ENCODE data around the gene MX2. TPM values are rescaled to one million over a fixed set of nuclear protein-coding genes. Genes with fewer than 3 reads are reported as not detected.

The MX2 gene
- total RNA-seq, 2 experiments from 2014 or later: 103 to 106 TPM

DNA sequence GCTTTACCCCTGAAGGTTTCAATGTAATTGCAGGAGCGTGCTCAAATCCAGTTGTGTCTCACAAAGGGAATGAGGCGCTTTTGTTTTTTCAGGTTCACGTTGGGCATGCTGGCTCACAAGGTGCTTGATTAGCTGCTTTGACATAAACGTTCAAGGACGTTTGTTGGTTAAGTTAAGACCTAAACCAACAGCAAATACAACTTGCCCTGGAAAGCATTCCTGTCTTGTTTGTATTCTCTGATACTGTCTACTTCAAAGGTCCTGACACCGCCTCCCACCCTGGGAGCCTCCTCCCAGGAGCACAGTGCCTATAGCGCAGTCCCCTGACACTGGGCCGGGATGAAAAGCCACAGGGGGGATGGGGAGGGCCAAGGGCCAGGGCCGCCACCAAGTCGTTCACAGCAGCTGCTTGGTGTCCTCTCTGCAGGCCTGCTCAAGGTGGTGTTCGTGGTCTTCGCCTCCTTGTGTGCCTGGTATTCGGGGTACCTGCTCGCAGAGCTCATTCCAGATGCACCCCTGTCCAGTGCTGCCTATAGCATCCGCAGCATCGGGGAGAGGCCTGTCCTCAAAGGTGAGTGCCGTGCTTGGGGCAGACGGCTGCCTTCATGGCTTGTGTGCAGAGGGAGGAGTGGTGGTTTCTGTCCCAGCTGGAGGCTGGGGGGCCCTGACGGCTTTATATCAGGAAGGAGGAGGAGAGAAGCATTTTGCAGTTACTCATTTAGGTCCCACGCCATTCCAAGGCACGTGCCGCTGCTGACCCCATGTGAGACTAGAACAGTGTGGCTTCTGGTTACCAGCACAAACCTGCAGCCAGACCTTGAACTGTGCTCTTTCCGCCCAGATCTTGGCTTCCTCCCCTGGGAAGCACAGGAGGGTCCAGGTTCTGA is 39.1 kb upstream of the MX2 start:
- H3K27ac Mint-ChIP-seq: no peak overlapping the region
- peaks cover 37% of the 10 kb centered on the region for H3K27me3 Mint-ChIP-seq
- H3K4me1 Mint-ChIP-seq: peaks cover 12% of the 10 kb centered on the region
- no peak overlapping the region for H3K4me3 Mint-ChIP-seq
- POLR2A ChIA-PET: no interaction called here
- ATAC-seq (ENCODE audit: low read depth) (no peak), DNase-seq (no peak)
- no peaks in the 10 kb centered on the region for H3K36me3 Mint-ChIP-seq
- no peaks in the 10 kb centered on the region for H3K9me3 Mint-ChIP-seq

DNA sequence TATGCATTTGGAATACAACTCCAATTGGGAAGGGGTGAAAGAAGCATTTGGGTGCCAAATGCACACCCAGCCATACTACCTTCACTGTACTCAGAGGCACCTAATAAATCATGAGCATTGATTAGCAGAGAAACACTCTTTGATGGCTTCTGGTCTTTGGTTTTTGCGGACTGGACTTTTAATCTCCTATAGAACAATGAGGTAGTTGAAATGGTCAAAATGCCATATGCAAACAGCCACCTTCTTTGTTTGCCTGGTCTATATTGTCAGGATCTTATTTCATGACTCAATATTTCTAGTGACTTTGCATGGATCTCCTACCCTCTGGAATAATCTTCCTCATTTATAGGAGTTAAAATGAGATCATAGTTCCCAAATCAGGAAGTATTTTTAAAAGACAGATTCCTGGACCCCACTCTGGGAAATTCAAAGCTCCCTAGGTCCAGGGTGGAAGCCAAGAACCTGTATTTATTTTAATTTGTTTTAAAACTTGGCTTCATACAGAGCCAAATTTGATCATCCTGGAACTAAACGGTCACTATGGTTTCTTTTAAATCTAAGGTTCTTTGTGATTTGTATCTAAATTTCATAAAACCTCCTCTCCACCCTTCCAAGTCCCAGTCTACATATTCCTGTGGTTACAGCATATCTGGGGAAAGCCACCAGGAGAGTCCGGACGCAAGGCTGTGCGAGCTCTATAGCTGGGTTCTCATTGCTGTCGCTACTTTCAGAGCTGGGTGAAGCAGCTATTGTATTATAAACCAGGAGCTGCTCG is 36.5 kb upstream of the MX2 start:
- Mint-ChIP-seq H3K9me3 (no peaks in the 10 kb centered on the region), H3K27me3 (peaks cover 18% of the 10 kb centered on the region), H3K4me3 (no peak overlapping the region), H3K27ac (no peak overlapping the region), H3K36me3 (no peaks in the 10 kb centered on the region), H3K4me1 (peaks cover 12% of the 10 kb centered on the region)
- DNase-seq (no peak), ATAC-seq (ENCODE audit: low read depth) (no peak)
- POLR2A ChIA-PET: no interaction called here

DNA sequence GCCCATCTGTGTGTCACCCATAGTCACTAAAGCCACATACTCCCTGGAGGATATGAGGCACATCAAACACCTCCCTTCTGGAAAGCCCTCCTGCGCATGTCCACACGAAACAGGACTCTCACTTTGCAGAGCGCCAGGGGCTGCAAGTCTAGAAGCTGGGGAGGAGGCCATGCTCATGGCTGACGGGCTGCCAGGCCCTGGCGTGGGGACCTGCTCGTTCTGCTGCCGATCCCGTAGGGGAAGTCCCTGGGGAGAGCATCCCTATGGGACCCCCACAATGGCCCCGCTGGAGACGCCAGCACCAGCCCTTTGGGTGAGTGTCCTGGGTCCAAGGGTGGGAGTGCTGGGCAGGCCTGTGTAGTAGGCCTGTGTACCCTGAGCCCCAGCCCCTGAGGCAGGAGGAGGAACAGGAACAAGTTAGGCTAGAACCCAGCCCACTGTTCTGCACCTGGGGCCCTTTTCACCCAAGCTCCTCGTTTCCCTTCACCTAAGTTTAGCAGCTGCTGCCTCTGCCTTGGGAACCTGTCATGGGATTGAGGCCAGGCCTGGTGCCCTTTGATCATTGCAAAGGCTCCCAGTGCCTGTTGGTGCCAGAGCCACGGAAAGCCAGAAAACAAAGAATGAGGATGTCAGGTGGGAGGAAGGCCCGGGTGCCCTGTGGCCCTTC is 35.3 kb upstream of the MX2 start:
- no peak overlapping the region for H3K4me3 Mint-ChIP-seq

DNA sequence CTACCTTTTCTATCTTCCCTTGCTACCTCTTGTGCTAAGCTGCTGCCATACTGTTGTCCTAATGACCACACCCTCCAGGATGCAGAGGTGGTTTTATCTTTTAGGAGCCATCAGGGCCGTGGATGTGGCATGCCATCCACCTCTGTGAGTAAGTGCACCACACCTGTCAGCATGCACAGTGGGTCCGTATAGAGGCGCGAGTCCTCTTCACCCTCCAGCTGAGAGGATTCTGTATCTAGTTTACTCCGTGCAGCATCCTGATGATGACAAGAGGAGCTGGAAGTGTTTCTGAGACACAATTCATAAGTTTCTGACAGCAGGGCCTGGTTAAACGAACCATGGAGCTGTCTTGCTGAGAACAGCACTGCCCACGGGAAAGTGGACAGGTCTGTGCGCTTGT is 34.1 kb upstream of the MX2 start:
- POLR2A ChIA-PET: no interaction called here
- Mint-ChIP-seq H3K36me3 (no peaks in the 10 kb centered on the region), H3K9me3 (no peaks in the 10 kb centered on the region), H3K27ac (no peak overlapping the region), H3K4me1 (no peaks in the 10 kb centered on the region), H3K4me3 (no peak overlapping the region), H3K27me3 (peaks cover 20% of the 10 kb centered on the region)
- DNase-seq: no peak
- no peak for ATAC-seq (ENCODE audit: low read depth)

More for the DNA sequence above, 35.3 kb upstream of the MX2 start:
- peaks cover 4% of the 10 kb centered on the region for H3K4me1 Mint-ChIP-seq
- no peak overlapping the region for H3K27ac Mint-ChIP-seq
- DNase-seq: no peak
- H3K27me3 Mint-ChIP-seq: peaks cover 18% of the 10 kb centered on the region
- H3K9me3 Mint-ChIP-seq: no peaks in the 10 kb centered on the region
- no peak for ATAC-seq (ENCODE audit: low read depth)
- no peaks in the 10 kb centered on the region for H3K36me3 Mint-ChIP-seq
- POLR2A ChIA-PET: no interaction called here

DNA sequence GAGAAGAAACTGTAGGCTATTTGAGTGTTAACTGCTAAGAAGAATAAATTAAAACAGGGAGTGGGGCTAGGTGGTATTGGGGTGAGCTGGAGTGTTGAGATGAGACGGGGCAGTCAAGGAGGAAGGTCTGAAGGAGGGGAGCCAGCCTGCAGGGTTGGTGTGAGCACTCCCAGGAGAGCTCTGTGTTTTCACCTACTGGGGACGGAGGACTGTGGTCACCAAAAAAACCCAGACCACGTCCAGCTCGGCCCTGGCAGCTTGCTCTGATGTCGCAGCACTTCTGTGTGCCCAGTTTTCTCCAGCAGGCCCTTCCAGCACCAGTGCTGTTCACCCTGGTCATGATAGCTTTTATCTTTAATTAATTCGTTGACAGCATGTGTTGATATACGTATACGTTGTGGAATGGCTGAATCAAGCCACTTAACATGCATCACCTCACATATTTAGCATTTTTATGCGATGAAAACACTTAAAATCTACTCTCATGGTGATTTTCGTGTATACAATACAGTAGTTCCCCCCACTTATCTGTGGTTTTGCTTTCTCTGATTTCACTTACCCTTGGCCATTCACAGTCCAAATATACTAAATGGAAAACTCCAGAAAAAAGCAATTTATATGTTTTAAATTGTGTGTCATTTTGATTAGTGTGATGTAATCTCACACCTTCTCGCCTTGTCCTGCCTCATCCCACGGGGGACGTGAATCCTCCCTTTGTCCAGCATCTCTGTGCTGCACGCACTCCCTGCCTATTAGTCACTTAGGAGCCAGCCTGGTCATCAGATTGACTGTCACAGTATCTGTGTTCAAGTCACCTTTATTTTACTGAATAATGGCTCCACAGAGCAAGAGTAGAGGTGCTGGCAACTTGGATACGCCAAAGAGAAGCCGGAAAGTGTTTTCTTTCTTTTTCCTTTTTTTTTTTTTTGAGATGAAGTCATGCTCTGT is 32.9 kb upstream of the MX2 start:
- Mint-ChIP-seq H3K36me3 (no peaks in the 10 kb centered on the region), H3K27me3 (peaks cover 25% of the 10 kb centered on the region), H3K4me1 (no peaks in the 10 kb centered on the region), H3K4me3 (no peak overlapping the region), H3K9me3 (peaks cover 6% of the 10 kb centered on the region), H3K27ac (no peak overlapping the region)
- ATAC-seq (ENCODE audit: low read depth): no peak
- DNase-seq: no peak
- POLR2A ChIA-PET: no interaction called here

DNA sequence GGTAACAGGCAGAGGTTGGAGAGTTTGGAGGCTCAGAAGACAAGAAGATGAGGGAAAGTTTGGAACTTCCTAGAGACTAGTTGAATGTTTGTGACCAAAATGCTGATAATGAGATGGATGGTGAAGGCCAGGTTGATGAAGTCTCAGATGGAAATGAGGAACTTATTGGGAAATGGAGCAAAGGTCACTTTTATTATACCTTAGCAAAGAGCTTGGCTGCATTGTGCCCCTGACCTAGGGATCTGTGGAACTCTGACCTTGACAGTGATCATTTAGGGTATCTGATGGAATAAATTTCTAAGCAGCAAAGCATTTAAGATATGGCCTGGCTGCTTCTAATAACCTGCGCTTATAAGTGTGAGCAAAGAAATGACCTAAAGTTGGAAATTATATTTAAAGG is 28.1 kb upstream of the MX2 start:
- Mint-ChIP-seq H3K4me1 (no peaks in the 10 kb centered on the region), H3K27me3 (peaks cover 17% of the 10 kb centered on the region), H3K9me3 (peaks cover 9% of the 10 kb centered on the region), H3K4me3 (no peak overlapping the region), H3K36me3 (no peaks in the 10 kb centered on the region), H3K27ac (no peak overlapping the region)
- POLR2A ChIA-PET: interaction anchor here (0.6 kb wide), 1 partner anchor 15 kb away, joined by 3 read pairs; no protein-coding TSS in a partner anchor
- no peak for ATAC-seq (ENCODE audit: low read depth)
- no peak for DNase-seq

DNA sequence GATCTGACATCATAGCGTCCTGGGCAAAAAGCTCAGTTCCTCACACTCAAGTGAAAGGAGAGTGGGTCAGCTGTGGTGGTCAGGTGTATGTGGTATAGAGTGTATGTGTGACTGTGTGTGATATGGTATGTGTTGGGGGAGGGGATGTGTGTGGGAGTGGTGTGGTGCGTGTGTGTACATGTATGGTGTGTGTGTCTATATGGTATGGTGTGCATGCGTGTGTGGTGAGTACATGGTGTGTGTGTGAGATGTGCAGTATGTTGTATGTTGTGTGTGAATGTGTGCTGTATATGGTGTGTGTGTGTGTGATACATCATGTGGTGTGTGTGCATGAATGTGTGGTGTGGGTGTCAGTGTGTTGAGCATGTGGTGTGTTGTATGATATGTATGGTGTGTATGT is 24.3 kb upstream of the MX2 start:
- ATAC-seq (ENCODE audit: low read depth) (no peak), DNase-seq (no peak)
- H3K4me3 Mint-ChIP-seq: no peak overlapping the region
- H3K9me3 Mint-ChIP-seq: peaks cover 17% of the 10 kb centered on the region
- peaks cover 16% of the 10 kb centered on the region for H3K27me3 Mint-ChIP-seq
- no peak overlapping the region for H3K27ac Mint-ChIP-seq
- POLR2A ChIA-PET: no interaction called here
- H3K4me1 Mint-ChIP-seq: no peaks in the 10 kb centered on the region
- H3K36me3 Mint-ChIP-seq: no peaks in the 10 kb centered on the region

DNA sequence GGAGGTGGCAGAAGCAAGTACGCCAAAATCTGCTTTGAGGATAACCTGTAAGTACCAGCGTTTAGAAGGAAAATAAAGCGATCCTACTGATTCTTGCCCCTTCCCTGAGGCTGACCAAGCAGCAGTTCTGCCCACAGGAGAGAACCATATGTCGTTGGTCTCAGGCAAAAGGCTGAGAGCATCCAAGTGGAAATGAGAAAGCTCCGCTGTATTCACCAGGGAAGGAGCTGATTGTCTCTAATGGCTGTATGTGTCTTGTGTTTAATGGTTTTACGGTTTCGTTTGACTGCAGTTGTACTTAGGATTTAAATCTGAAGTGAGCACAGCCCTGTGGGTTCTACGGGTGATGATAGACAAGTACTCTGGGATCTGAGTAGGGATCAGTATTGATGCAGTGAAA is 23.4 kb upstream of the MX2 start:
- DNase-seq: no peak

DNA sequence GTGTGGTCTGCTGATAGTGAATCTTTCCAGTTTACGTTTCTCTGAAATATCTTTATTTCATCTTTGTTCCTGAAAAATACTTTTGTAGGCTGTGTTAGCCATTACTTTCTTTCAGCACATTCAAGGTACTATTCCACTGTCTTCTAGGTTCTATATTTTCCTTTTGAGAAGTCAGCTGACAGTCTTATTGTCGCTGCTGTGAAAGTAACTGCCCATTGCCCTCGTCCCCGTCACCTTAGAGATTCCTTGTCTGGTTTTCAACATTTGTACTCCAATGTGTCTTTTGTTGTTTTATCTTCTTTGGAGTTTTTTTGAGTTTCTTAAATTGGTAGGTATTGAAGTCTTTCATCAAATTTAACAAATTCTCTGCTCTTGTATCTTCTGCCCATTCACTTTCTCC is 19.8 kb upstream of the MX2 start:
- H3K4me3 Mint-ChIP-seq: no peak overlapping the region

More for the DNA sequence above, 23.4 kb upstream of the MX2 start:
- POLR2A ChIA-PET: no interaction called here
- Mint-ChIP-seq H3K4me3 (no peak overlapping the region), H3K4me1 (no peaks in the 10 kb centered on the region), H3K27ac (no peak overlapping the region), H3K36me3 (no peaks in the 10 kb centered on the region), H3K9me3 (peaks cover 15% of the 10 kb centered on the region), H3K27me3 (peaks cover 24% of the 10 kb centered on the region)
- ATAC-seq (ENCODE audit: low read depth): no peak

DNA sequence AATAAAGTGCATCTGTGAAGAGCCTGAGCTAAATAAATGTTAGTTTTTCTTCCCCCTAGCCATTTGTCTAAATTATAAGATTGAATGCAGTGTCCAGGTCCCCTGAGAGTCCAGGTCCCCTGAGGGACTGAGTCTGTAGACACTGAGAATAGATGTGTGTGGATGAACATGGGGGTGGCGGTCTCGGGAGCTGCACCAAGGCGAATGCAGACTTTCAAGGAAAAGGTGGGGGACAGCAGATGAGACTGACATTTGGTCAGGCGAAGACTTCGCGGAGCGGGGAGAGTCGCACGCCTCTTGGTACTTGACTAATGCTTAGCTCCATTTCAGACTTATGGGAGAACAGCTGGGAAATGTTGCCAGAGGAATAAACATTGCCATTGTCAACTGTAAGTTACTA is 17.7 kb upstream of the MX2 start:
- no peaks in the 10 kb centered on the region for H3K36me3 Mint-ChIP-seq
- H3K27ac Mint-ChIP-seq: no peak overlapping the region
- DNase-seq: no peak
- H3K4me1 Mint-ChIP-seq: no peaks in the 10 kb centered on the region
- H3K9me3 Mint-ChIP-seq: peaks cover 10% of the 10 kb centered on the region
- no peak overlapping the region for H3K4me3 Mint-ChIP-seq
- peaks cover 28% of the 10 kb centered on the region for H3K27me3 Mint-ChIP-seq
- POLR2A ChIA-PET: no interaction called here
- ATAC-seq (ENCODE audit: low read depth): no peak

More for the DNA sequence above, 19.8 kb upstream of the MX2 start:
- DNase-seq: no peak
- POLR2A ChIA-PET: no interaction called here
- H3K27me3 Mint-ChIP-seq: peaks cover 22% of the 10 kb centered on the region
- H3K4me1 Mint-ChIP-seq: no peaks in the 10 kb centered on the region
- H3K36me3 Mint-ChIP-seq: no peaks in the 10 kb centered on the region
- H3K9me3 Mint-ChIP-seq: peaks cover 10% of the 10 kb centered on the region
- H3K27ac Mint-ChIP-seq: no peak overlapping the region
- no peak for ATAC-seq (ENCODE audit: low read depth)

DNA sequence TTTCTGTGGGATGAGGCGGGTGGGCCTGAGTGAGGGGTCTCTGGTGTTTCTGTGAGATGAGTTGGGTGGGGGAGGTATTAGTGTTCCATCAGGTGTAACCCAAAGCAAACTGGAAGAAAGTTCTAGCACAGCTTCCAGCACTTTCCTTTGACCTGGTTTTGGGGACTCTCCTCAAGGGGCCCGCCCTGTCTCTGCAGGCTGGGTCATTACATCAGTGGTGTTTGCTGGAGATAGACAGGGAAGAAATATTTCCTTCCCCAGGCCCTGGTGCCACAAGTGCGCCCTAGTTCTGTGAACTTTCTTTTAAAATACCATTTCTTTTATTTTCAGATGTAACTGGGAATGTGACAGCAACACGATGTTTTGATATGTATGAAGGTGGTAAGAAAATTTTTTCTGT is 16.5 kb upstream of the MX2 start:
- Mint-ChIP-seq H3K27me3 (peaks cover 26% of the 10 kb centered on the region), H3K27ac (no peak overlapping the region), H3K4me3 (no peak overlapping the region), H3K4me1 (no peaks in the 10 kb centered on the region), H3K36me3 (no peaks in the 10 kb centered on the region), H3K9me3 (peaks cover 8% of the 10 kb centered on the region)
- POLR2A ChIA-PET: no interaction called here
- ATAC-seq (ENCODE audit: low read depth) (no peak), DNase-seq (no peak)

DNA sequence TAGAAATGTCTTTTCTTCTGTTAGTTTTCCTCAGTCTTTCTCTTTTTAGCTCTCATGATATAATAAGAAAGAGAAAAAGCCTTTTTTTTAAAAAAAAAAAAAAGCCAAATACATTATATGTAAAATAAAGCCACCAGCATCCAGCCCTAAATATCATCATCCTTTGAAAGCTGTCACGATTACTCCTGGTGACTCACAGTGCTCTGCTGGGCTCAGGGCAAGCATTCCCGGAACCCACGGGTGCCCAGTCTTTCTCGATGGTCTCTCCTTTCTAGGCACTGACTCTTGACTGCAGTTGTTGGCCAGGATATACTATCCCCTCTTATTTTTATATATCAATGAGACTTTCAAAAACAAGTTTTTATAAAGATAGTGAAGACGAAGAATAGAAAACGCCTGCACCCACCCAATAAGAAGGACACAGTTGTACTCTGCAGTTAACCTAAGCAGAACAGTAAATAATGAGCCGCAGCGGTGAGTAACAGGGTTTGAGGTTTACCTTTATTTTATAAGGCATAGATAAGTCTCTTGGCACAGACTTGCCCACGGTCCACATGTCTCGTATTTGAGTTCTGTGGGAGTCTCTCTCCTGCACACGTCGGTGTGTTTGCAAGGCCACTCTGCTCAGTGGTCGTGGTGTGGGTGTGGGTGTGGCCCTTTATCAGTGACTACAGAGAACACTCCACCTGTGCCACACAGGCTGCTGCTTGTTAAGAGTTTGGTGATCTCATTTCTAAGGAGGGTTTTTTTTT is 15.7 kb upstream of the MX2 start:
- no peak overlapping the region for H3K27ac Mint-ChIP-seq
- POLR2A ChIA-PET: no interaction called here
- H3K36me3 Mint-ChIP-seq: no peaks in the 10 kb centered on the region
- ATAC-seq (ENCODE audit: low read depth) (no peak), DNase-seq (no peak)
- H3K4me3 Mint-ChIP-seq: no peak overlapping the region
- peaks cover 27% of the 10 kb centered on the region for H3K27me3 Mint-ChIP-seq
- no peaks in the 10 kb centered on the region for H3K4me1 Mint-ChIP-seq
- H3K9me3 Mint-ChIP-seq: peaks cover 8% of the 10 kb centered on the region

Measured in activated naive CD8-positive, alpha-beta T cell treated with anti-CD3 and anti-CD28 coated beads, Interleukin-2, amount 10 ng/mL, durations not matched to agents 7 days and 5 days (primary cell).